Germinal center (tissue), 1 donor: ENCODE measurements around the gene MVP.
"Not testable (repeated sequence)": the region's sequence is repeated elsewhere in the genome, so short reads cannot be mapped to it uniquely, and the experiment has no call there.

ENCODE experiments used
- DNase-seq: peaks from one replicate; pipeline ENCODE4 v3.0.0; 2012; ENCODE audit warnings: mixed read lengths, low spot score

Gene MVP

GRCh38 chr16:29820271-29820701, at the start of gene MVP:
MVP (plus strand) TSS chr16:29820462; CDS start chr16:29830550, 10,088 bp downstream.
- peak; percentile 79 for DNase-seq

GRCh38 chr16:29772330-29772729, 47.9 kb upstream of the MVP start:
- DNase-seq: not testable (repeated sequence)

- DNase-seq: no peak
Measured at GRCh38 chr16:29774730-29775129, 45.5 kb upstream of the MVP start.

GRCh38 chr16:29775742-29776408, 44.4 kb upstream of the MVP start:
- no peak for DNase-seq

- DNase-seq: no peak
Measured at GRCh38 chr16:29777576-29778350, 42.5 kb upstream of the MVP start, which contains the start of gene ZG16. ZG16 (plus strand) TSS chr16:29778256; CDS start chr16:29779267, 1,011 bp downstream.

GRCh38 chr16:29779474-29779873, 40.8 kb upstream of the MVP start:
- DNase-seq: no peak

GRCh38 chr16:29783094-29783953, 36.9 kb upstream of the MVP start:
- not testable (repeated sequence) for DNase-seq

GRCh38 chr16:29784157-29784556, 36.1 kb upstream of the MVP start:
- no peak for DNase-seq

- peak; percentile 83 for DNase-seq
Measured at GRCh38 chr16:29784901-29785500, 35.3 kb upstream of the MVP start.

GRCh38 chr16:29787155-29787554, 33.1 kb upstream of the MVP start:
- not testable (repeated sequence) for DNase-seq

- no peak for DNase-seq
Measured at GRCh38 chr16:29789775-29790182, 30.5 kb upstream of the MVP start.

- DNase-seq: peak; percentile 100
Measured at GRCh38 chr16:29790183-29790948, 29.9 kb upstream of the MVP start, which contains the start of gene KIF22. KIF22 (plus strand) TSS chr16:29790751; CDS start chr16:29790760, 9 bp downstream.

- DNase-seq: no peak
Measured at GRCh38 chr16:29790949-29791844, 29.1 kb upstream of the MVP start.

- DNase-seq: no peak
Measured at GRCh38 chr16:29791845-29792807, 28.1 kb upstream of the MVP start.

- DNase-seq: not testable (repeated sequence)
Measured at GRCh38 chr16:29793153-29793552, 27.1 kb upstream of the MVP start.

GRCh38 chr16:29794231-29794710, 26.0 kb upstream of the MVP start:
- DNase-seq: no peak

- DNase-seq: no peak
Measured at GRCh38 chr16:29802416-29802935, 17.8 kb upstream of the MVP start.

- no peak for DNase-seq
Measured at GRCh38 chr16:29804020-29804419, 16.2 kb upstream of the MVP start.
